GM12864 (cell line): Measurements from ENCODE around the gene RXRA.

Experiments used
- DNase-seq: peaks from one replicate; pipeline ENCODE4 v3.0.0-alpha.2; 2011; ENCODE audit warnings: low read depth
- H3K4me3 ChIP-seq: 2 replicates; pipeline ENCODE4 v1.5.1; 2011; ENCODE audit warnings: mild to moderate bottlenecking, low read depth, low read length, control low read depth
- TF ChIP-seq, protein P1 (sequence below): IDR thresholded peaks from 2 replicates; pipeline ENCODE4 v1.5.1; 2011; ENCODE audit warnings: low read depth, mild to moderate bottlenecking, moderate library complexity, low read length, control low read depth, inconsistent platforms; ENCODE audit errors: missing control alignments

The RXRA gene

DNA sequence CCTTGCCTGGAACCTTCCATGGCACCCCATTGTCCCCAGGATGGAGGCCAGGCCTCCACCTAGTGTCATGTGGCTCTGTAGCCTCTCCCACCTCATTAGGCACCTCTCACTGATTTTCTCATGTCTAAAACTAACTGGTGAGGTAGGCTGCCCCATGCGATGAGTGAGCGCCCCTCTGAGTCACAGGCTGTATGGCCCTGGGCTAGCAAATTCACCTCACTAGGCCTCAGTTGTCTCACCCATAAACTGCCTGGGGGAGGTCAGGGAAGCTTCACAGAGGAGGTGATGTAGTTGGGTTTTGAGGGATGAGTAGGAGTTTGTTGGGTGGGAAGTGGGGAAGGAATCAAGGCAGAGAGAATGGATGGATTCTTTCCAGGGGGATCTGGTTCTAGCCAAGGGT lies 8.8 kb downstream of the RXRA start:
- TF ChIP-seq, protein P1, sequence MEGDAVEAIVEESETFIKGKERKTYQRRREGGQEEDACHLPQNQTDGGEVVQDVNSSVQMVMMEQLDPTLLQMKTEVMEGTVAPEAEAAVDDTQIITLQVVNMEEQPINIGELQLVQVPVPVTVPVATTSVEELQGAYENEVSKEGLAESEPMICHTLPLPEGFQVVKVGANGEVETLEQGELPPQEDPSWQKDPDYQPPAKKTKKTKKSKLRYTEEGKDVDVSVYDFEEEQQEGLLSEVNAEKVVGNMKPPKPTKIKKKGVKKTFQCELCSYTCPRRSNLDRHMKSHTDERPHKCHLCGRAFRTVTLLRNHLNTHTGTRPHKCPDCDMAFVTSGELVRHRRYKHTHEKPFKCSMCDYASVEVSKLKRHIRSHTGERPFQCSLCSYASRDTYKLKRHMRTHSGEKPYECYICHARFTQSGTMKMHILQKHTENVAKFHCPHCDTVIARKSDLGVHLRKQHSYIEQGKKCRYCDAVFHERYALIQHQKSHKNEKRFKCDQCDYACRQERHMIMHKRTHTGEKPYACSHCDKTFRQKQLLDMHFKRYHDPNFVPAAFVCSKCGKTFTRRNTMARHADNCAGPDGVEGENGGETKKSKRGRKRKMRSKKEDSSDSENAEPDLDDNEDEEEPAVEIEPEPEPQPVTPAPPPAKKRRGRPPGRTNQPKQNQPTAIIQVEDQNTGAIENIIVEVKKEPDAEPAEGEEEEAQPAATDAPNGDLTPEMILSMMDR = no peak
- no peak for DNase-seq
- H3K4me3 ChIP-seq = no peak overlapping the region

DNA sequence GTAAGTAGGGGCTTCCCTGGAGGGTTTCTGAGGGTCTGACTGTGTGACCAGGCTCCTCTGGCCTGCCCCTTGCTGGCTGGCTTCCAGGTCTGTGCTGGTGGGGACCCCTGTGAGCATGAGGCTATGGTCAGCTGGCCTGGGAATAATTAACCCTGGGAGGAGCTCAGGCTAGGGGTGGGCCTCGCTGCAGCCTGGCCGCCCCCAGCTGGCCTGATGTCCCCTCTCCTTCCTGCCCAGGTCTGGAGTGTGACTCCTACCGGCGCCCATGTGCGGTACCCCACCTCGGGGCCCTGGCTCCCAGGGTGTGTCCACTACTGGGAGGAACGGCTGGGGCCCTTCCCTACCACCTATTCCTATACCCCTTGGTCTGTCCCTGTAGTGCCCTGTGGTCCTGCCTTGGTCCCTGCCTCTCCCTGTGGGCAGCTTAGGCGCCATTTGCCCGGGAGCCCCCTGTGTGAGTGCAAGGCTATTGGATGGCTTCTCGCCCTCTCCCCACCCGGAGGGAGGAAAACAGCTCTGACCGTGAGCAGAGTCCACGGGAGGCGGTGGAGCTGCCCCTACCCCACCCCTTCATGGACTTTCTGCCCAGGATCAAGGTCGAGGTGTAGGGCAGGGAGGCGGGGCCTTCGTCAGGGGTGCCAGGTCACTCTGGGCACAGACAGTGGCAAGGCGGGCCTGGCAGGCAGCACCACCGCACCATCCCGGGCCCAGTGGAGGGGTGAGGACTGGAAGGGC lies 9.4 kb downstream of the RXRA start:
- DNase-seq = no peak
- H3K4me3 ChIP-seq = no peak overlapping the region
- TF ChIP-seq, protein P1 = no peak

DNA sequence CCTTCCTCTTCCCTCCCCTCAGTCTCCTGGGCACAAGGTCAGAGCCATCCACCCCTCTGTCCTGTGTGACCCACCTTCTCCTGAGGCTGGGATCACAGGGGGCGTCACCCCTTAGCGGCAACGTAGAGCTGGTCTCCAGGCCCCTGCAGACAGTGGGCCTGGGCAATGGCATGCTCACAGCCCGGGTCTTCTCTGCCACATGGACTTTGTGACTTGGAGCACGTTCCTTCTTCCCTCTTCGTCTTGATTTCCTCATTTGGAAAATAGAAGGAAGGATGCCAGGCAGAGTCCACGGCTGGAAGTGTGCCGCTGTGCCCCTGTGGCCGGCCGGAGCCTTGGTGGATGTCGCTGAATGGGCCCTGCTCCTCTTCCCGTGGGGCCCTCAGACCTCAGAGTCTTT lies 10.0 kb downstream of the RXRA start:
- no peak overlapping the region for H3K4me3 ChIP-seq
- DNase-seq = no peak
- TF ChIP-seq, protein P1 = no peak

DNA sequence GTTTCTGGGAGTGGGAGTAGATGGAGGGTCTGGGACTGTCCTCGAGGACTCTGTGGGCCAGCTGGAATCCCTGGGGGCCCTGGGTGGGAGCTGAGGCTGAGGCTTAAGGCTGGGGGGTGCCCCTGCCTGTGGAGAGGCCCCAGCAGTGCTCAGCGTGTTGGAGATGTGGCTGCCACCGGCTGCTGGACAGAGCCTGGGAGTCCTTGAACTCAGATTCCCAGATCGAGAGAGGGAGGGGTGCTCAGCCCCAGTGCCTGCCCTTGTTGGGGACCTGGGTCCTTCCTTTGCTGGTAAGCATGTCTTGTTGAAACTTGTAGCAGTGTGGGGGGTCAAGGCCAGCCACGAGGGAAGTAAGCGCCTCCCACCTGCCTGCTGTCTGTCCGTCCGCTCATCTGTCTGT lies 10.7 kb downstream of the RXRA start:
- H3K4me3 ChIP-seq = no peak overlapping the region
- TF ChIP-seq, protein P1 = no peak
- no peak for DNase-seq

DNA sequence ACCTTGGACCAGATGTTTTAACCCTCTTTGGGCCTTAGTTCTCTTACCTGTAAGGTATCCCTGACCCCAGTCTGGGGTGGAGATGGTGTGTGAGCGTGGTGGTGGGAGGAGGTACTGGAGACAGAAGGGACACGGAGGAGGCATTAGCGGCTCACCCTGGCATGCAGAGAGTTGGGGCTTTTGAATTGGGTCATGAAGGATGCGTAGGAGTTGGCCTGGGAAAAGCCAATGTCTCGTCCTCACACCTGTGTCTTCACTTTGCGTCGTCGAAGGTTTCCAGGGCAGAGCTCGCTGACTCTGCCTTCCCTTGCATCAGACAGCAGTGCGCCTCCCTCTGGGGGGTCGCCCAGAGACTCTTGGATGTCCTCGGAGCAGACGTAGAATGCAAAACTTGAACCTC lies 11.2 kb downstream of the RXRA start:
- no peak overlapping the region for H3K4me3 ChIP-seq
- DNase-seq = no peak
- TF ChIP-seq, protein P1 = no peak

DNA sequence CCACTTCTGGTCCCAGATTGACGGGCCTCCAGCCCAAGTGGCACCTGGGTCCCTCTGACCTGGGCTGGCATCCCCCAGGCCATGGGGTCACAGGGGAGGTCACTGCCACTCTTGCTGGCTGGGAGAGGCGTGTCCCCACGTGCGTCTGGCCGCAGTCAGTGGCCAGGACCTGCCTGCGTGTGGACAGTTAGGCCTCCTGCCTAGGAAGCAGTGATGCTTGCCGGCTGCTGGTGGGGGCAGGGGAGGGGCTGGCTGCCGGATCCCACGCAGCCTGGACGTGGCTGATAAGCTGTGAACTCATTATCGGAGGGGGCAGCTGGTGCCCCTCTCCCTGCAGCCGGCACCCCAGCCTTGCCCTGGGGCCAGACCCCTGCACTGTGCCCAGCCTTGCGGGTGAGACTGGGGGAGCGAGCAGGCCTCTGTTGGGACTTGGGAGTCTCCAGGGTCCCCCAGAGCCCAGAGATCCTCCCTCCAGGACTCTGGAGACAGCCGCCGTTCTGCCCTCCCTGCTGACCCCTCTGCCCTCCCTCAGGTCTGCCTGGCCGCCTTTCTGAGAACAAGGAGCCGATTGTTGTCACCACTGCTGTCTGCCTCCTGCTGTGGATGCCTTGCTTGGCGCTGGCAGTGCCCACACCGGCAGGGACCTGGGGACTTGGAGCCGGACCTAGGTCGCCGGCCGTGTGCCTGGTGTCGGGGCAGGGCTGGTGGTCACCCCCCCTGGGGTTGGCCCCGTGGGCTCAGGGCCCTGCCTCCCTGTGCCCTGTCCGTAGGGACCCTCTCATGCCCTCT lies 12.3 kb downstream of the RXRA start:
- no peak for DNase-seq
- TF ChIP-seq, protein P1 = no peak
- H3K4me3 ChIP-seq = no peak overlapping the region
